ENCODE results near the gene AMPD3.

DNA sequence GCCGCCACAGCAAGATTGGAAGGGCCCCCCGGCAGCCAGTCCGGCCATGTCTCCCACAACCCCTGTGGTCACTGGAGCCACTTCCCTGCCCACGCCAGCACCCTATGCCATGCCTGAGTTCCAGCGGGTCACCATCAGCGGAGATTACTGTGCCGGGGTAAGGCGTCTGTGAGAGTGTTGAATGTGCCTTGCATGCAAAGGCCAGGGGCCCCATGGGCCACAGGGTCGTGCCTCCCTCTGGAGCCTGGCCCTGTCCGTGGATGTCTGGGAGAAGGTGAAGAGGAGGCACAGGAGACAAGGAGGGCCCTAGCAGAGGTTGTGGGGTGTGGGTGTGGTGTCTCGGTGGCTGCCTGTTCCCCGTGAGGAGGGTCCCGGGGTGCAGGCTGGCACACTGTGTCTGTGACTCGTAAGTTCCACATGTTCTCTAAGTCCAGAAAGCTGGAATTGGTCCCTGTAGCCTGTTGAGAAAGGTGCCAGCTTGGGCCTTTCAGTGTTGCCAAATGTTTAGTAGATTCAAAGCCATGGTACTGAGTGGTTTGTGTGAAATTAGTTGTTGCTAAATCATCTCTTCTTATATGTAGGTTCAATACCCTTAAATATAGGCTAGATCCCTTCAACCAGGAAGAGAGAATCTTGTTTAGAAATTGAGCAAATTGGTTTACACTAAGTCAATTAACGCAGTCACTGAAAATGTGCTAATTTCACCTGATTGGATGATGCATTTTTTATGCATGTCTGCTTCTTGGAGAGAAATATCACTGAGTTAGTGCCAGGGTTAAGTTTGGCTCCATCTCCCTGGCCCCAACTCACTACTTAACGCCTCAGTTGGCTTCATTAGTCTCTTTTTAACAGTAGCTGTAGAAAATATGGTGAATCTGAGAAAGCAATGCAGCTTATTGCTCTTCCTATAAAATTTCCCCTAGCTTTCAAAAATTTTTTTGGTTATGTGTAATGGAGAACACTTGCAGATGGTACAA is 23.8 kb downstream of the AMPD3 start:
- no peak for TF ChIP-seq EZH2 (IDR thresholded peaks at IDR 0.05)
- TF ChIP-seq, protein P1, sequence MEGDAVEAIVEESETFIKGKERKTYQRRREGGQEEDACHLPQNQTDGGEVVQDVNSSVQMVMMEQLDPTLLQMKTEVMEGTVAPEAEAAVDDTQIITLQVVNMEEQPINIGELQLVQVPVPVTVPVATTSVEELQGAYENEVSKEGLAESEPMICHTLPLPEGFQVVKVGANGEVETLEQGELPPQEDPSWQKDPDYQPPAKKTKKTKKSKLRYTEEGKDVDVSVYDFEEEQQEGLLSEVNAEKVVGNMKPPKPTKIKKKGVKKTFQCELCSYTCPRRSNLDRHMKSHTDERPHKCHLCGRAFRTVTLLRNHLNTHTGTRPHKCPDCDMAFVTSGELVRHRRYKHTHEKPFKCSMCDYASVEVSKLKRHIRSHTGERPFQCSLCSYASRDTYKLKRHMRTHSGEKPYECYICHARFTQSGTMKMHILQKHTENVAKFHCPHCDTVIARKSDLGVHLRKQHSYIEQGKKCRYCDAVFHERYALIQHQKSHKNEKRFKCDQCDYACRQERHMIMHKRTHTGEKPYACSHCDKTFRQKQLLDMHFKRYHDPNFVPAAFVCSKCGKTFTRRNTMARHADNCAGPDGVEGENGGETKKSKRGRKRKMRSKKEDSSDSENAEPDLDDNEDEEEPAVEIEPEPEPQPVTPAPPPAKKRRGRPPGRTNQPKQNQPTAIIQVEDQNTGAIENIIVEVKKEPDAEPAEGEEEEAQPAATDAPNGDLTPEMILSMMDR (IDR thresholded peaks at IDR 0.05): no peak

Data from neural progenitor cell (in vitro differentiated cells).